HG03103 (cell line): ENCODE data around the gene ANGPT4.
"Not testable (repeated sequence)": the region's sequence is repeated elsewhere in the genome, so short reads cannot be mapped to it uniquely, and the experiment has no call there.

Source experiments
- ATAC-seq: cut with Tn5 transposase; IDR thresholded peaks from one replicate; pipeline ENCODE4 v1.9.1; 2021; ENCODE audit warnings: low read depth; ENCODE audit not compliant: unreplicated experiment

ANGPT4 gene

GRCh38 chr20:830011-830521 lies 86.1 kb downstream of the ANGPT4 start:
- no peak for ATAC-seq

- no peak for ATAC-seq
Observed at GRCh38 chr20:829551-829950, 86.6 kb downstream of the ANGPT4 start.

DNA sequence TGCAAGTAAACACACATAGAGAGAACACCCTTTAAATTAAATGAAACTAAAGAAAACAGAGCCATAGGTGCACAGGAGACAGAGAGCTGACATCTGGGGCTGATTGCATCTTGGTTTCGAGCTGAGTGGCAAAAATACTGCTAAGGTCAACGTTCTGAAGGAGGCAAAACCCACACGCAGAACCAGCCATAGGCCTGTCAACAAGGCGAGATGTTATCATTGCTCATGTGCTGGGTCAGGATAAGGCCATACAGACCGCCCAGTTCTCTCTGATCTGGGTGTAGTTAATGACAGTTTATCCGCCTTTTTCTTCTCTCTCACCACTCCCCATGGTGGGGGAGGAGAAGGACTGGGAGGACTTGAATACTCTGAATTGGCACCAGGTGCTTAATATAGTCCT lies 87.1 kb downstream of the ANGPT4 start:
- ATAC-seq, result no peak

DNA sequence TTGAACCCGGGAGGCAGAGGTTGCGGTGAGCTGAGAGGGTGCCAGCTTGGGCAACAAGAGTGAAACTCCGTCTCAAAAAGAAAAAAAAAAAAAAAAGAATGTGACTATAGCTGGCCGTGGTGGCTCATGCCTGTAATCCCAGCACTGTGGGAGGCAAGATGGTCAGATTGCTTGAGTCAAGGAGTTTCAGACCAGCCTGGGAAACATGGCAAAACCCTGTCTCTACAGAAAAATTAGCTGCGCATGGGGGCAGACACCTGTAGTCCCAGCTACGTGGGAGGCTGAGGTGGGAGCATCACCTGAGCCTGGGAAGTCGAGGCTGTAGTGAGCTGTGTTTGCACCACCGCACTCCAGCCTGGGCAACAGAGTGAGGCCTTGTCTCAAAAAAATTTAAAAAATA lies 88.2 kb downstream of the ANGPT4 start:
- not testable (repeated sequence) for ATAC-seq

- ATAC-seq, result no peak
Observed at GRCh38 chr20:826695-827323, 89.3 kb downstream of the ANGPT4 start.

DNA sequence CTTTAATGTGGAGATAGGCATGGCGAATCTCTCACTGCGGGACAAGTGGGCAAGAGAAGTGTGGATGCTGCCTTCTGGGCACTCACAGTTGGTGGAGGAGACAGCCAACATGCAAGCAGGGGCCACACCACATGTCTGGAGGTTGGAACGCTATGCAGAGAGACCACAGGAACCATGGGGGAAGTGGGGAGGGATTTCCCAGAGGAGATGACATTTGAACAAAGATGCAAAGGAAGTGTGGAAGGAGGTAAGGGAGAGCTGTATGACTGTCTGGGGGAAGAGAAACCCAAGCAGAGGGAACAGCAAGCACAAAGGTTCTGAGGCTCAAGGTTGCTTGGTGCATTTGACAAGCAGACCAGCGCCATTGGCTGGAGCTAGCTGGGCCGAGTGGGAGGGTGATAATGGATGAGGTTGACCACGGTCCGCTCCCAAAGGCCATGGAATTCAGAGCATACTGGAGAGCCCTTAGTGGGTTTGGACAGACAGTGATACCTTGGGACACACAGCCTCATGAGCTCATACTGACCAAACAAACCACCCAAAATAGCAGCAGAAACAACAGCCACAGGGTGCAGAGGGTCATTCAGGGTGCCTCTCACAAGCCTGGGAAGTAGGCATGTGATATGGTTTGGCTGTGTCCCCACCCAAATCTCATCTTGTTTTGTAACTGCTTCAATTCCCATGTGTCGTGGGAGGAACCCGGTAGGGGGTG lies 90.3 kb downstream of the ANGPT4 start:
- ATAC-seq, result no peak

DNA sequence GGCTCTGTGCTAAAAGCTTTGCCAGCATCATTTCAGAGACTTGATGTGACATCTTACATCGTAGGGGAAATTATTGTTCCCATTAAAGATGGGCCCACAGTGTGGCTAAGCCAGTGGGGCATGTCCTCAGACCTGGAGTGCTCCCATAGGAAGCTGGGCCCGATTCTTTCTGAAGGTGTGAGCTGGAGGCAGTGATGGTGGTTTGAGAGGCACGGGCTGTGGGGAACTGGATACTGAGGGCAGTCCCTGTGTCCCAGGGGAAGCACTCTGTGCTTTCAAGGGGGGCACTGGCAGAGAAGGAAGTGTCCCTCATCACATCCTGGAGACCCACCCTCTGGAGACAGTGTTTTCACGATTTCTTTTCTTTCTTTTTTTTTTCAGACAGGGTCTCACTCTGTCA lies 91.2 kb downstream of the ANGPT4 start:
- no peak for ATAC-seq

- no peak for ATAC-seq
Observed at GRCh38 chr20:824490-824889, 91.6 kb downstream of the ANGPT4 start.

DNA sequence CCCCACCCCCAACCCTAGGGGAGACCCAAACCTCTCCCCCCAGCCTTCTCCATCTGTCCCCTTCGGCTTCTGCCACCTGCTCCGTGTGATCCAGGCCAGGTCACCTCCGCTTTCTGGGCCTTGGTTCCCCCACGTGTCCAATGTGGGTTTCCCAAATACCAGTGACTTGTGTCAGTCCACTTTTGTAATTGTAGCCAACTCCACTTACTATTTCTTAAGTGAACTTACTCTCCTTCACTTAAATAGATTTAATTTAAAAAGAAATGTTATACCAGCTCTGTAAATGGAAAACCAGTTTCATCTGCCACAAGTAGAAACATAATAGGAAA lies 92.6 kb downstream of the ANGPT4 start:
- ATAC-seq, result no peak

DNA sequence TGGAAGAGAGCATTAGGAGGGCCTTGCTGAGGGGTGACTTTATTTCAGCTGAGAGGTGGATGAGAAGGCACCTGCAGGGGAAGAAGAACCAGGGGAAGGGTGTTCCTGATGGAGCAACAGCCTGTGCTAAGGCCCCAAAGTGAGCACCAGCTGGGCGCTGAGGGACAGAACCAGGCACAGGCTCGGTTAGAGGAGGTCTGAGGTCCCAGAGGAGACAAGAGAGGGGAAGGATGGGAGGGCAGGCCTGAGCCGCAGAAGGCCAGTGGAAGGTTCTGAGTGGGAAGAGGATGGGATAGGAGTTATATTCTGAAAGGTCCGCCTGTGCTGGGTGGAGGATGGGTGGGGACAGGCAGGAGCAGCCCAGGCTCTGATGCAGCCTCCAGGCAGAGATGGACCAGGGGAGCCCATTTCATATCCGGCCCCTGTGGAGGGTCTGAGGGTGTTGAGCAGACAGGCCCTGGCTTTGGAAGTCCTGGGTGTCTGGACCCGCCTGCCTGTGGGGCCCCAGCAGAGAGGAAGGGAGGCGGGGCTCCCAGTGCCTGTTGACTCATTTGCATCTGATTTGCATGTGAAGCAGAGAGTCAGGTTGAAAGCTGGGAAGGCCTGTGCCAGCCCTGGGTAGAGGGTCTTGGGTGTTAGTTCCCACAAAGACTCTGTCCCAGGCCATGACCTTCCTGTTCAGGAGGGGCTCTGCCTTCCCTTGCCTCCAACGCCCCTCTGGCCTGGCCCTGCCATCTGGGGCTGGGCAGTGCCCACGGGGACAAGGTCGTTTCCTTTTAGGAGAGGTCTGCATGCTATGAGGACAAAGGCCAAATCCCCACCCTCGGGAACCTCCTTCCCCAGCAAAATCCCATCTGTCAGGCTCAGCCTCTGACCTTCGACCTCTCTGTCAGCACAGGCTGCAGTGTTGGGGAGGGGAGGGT lies 93.2 kb downstream of the ANGPT4 start:
- no peak for ATAC-seq

GRCh38 chr20:821731-822065 lies 94.4 kb downstream of the ANGPT4 start:
- no peak for ATAC-seq

- ATAC-seq, result no peak
Observed at GRCh38 chr20:821046-821730, 94.9 kb downstream of the ANGPT4 start.

- ATAC-seq, result no peak
Observed at GRCh38 chr20:820323-820953, 95.7 kb downstream of the ANGPT4 start.
